Activated CD8-positive, alpha-beta memory T cell treated with anti-CD3 and anti-CD28 coated beads for 24 hours (primary cell): Measurements from ENCODE around the gene ZDHHC14.
"Not testable (repeated sequence)": the region's sequence is repeated elsewhere in the genome, so short reads cannot be mapped to it uniquely, and the experiment has no call there.

Experiments used
- DNase-seq: peaks from one replicate; pipeline ENCODE4 v3.0.0-alpha.2; 2020

Gene ZDHHC14

DNA sequence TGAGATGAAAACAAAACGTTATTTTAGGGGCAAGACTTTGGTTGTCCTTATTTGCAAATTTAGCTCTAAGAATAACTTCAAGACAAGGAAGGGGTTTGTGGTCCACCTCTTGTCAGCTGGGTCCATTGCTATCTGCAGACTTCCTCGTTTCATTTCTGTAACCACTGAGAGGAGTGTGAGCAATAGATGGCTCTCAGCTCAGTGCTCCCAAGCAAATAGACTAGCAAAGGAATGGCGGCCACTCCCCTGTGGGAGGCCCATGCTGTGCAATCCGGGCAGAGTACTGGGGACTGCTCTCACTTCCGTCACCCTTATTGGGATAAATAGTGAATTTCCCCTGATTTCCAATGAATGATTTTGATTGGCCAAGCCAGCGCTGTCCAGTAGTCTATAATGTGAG is 176.6 kb downstream of the ZDHHC14 start:
- DNase-seq, result no peak

DNA sequence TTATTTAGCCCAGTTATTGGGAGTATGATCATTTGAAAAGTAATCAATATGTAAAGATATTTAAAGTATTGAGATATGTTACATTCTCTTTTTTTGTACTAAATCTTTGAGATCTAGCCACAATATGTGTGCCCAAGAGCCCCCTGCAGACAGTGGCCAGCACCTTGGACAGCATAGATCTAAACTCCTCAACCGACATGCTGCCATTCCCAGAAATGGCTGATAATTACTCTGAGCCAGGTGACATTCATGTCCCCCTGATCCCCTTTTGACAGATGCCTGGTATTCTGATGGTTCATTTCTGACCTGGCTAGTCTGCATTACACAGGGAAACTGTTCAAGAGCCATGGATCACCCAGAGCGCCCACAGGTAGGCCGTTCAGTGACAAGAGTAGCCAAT is 177.1 kb downstream of the ZDHHC14 start:
- no peak for DNase-seq

DNA sequence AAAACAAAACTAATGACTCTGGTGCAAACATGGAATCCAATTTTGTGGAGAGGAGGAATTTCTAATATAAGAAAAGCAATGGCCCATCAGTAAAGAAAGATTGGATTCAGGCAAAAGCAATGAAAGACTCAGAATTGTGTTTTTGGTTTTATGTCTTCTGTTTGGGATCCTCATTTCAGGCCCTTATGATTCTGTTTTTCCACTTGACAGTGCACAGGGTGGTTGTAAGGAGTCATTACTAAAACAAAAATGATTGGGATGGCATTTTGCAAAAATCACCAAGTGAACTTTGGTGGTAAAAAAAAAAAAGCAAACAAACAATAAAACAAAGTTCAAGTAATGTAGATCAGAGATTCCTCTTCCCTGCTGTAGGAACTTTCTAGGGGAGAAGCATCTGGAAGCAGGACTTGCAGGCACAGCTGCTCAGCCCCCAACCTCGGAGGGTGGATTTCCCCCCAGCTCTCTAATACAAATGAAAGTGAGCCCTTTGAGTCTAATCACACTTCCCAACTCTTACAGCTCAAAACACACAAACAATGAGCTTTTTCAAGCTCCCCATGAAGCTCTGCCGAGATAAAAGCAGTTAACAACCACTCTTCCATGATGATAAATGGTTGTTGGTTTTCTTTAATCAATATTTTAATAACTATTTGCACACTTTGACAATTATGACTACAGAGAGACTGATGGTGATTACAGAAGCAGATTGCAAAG is 177.7 kb downstream of the ZDHHC14 start:
- DNase-seq, result no peak

DNA sequence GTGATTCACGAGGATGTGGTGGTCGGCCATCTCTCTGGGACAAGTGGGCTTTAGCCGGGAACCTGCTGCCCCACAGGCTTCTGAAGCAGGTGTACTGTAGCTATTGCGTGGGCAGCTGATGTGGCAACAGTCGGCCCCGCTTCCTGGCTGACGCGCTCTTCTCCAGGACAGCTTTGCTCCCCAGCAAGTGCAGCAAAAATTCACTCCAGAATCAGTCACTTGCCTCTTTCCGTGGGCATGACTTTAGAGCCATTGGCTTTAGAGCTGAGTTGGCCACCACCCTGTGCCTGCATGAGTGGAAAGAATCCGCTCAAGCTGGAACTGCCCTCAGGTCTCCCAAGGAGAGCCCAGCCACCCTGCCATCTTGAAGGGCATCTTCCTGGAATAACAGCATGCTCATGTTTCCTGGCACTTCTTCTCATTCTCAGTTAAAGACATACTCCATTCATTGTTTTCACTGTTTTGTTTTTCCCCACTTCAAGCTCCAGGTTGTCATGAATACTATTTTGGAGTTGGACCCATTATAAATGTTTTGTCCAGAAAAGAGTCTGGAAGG is 178.3 kb downstream of the ZDHHC14 start:
- DNase-seq, result no peak

DNA sequence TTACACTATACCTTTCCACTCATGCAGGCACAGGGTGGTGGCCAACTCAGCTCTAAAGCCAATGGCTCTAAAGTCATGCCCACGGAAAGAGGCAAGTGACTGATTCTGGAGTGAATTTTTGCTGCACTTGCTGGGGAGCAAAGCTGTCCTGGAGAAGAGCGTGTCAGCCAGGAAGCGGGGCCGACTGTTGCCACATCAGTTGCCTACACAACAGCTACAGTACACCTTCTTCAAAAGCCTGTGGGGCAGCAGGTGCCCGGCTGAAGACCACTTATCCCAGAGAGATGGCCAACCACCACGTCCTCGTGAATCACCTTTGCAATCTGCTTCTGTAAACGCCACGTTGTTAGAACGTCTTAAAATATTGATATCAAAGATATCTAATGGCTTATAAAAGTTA is 179.1 kb downstream of the ZDHHC14 start:
- not testable (repeated sequence) for DNase-seq

DNA sequence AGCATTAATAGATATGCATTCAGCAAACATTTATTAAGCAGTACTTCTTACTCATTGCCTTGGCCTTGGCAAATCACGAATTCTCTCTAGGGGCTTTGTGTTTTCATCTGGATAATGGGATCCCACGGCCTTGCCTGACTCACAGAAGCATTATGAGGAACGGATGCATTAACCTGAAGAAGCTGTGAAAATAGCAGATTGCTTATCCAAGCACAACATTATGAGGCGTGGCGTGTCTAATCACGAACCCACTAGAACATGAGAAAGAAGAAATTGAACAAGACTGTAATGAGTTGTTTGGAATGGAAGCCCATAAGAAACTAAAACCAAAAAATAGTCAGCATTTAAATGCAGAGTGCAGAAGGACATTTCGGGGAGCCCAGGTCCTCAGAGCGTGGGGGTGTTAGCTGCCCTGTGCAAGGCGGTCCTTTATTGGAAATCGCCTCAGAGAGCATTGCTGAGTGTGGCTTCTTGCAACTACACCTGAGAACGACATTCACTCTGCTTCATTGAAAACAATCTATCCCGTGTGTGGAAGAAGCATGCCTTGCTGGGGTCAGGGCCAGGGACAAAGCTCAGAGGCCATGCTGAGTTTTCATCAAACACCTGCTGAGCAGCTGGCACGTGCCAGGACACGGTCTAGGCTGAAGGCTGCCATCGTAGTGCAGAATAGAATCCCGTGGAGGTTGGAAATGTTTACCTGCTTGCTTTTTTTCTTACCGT is 179.9 kb downstream of the ZDHHC14 start:
- no peak for DNase-seq

DNA sequence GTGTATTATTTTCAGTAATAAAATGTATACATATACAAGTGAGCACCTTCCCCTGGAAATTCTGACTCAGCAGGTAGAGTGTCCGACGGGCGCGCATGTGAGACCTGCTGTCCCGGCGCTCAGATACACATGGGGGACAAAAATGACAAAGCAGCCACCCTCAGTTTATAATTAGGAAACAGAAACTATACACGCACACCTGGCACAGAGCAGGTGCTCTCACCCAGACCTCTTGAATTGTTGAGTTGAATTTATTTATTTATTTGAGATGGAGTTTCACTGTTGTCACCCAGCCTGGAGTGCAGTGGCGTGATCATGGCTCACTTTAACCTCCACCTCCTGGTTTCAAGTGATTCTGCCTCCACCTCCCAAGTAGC is 180.4 kb downstream of the ZDHHC14 start:
- no peak for DNase-seq

DNA sequence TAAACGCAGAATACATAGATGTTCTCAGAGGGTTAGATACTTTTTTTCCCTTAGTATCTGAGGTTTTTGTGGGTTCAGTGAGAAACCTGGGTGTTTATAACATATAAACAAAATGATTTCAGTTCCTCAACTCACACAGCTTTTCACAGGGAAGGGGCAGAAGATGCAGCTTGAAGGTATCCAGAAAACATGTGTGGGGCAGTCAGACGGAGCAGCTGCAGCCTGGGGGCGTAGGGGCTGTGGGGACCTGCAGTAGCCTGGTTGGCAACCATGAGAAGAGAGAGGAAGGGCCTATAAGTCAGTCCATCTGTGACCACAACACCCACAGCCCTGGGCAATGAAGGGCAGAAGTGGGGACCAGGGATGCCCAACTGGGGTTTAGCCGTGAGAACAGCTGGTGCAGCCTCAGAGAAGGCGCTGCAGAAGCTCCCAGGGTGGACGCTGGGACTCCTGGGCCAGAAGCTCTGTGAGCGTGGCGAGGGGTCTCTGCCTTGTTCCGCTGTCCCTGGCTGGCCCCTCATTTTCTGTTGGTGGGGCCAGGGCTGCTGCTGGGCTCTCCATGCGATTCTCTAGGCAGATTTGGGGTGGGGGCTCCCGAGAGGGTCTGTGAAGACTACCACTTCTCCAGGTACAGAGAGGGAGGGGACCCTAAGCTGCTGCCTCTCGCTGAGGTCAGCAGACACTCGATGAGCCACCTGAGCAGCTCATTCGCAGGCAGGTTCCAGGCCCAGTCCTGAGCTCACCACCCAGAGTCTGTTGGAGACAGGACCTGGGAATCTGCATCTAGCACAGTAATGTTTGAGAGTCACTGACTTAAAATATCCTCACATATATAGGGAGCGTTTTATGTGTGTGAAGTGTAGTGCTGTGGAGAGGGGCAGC is 181.2 kb downstream of the ZDHHC14 start:
- no peak for DNase-seq

DNA sequence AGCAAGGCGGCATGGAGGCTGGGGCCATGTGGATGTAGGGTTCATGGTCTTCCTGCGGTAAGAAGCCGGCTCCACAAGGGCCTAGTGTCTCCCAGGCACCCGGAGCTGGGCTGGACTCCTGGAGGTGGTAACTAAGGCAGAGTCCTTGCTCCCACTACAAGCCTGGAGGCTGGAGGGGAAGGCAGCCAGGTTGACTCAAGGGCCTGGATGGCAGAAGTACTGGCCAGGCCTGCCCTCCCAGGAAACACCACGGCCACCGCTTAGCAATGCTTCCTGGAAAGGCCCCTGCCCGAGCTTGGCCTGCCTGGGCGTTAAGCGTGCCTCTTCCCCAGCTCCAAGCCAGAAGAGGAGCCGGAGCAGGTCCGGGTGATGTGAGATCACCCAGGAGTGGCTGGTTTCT is 182.0 kb downstream of the ZDHHC14 start:
- no peak for DNase-seq

DNA sequence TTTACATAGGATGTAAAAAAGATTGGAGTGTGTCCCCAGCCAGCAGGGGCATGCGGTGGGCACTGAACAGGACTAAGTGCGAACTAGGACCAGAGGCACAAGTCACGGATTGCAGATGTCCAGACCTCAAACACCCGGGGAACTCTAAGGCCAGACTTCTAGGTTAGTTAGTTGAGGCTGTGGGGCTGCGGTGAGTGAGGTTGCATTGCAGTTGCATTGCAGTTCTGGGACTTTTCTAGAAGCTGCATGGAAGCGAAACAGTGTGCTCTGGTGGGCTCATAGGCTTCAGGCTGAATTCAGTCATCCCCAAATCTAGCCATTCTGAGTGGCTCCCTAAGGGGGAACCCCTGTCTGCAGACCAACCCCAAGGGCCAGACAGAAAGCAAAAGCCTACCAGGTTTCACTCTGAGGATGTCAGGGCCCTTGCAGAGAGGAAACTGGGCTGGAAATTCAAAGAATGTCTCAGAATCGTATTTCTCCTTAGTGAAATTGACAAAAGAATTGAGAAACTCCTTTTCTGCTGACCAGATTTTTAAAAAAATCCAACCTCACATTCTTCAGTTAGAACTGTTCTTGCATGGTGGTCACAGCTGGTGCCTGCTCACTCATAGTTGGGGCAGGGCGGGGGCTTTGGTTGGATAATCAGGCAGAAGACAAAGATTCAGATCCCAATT is 182.8 kb downstream of the ZDHHC14 start:
- DNase-seq, result no peak

DNA sequence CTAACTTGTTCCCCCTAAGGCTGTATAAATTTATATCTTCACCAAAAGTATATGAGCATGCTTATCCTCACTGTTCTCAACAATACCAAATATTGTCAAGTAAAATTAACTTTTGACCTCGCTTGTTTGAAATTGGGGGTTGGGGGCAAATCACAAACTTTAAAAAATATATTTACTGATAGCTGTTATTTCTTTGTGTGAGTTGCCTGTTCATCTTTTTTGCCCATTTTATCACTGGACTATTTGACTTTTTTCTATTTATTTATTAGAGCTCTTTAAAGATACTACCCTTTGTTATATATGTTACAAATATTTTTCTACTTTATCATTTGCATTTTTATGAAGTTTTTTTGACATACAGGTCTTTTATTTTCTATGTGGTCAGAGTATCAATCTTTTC is 187.7 kb downstream of the ZDHHC14 start:
- DNase-seq, result no peak

DNA sequence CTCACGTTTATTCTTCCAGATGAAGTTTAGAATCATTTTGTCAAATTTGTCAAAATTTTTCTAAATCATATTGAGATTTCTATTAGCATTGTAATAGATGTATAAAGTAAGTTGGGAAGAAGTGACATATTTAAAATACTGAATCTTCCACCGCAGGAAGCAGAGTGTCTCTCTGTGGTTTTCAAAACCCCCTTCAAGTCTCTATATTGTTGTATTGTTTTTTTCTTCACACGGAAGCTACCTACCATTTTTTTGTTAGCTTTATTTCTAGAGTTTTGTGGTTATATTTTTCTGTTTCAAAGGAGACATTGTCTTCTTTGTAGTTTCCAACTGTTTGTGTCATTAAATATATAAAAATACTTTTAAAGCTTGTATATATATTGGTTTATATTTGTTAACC is 188.6 kb downstream of the ZDHHC14 start:
- DNase-seq, result no peak

DNA sequence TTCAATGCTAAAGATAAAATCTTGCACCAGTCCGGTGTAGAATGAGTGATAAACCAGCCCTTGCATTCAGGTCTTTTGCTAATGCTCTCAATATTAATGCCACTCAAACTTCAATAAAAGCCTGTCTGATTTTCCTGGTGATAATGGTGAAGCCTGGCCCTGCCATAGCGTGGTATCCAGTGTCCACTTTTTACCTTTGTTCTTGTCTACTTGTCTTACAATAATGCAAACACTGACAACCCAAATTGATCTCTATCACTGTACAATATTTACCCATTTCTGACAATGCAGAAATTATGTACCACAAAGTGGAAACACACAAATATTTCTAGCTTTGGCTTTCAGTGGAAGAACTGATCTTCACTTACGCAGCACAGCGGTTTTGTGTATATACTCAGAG is 189.1 kb downstream of the ZDHHC14 start:
- DNase-seq, result peak; percentile 32

DNA sequence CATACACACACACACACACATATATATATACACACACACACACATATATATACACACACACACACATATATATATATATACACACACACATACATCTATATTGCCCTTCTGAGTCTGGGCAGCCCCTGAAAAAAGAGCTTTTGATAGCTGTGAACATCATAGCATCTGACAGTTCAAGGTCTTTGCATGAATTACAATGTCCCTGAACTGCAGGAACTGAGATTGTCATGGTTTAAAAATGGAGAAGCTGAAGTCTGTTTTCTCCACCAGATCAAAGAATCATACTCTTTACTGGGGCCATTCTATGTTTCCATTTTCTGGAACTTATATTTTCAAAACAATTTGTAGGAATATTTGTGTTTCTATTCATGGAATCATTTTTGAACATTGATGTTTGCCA is 189.8 kb downstream of the ZDHHC14 start:
- no peak for DNase-seq

DNA sequence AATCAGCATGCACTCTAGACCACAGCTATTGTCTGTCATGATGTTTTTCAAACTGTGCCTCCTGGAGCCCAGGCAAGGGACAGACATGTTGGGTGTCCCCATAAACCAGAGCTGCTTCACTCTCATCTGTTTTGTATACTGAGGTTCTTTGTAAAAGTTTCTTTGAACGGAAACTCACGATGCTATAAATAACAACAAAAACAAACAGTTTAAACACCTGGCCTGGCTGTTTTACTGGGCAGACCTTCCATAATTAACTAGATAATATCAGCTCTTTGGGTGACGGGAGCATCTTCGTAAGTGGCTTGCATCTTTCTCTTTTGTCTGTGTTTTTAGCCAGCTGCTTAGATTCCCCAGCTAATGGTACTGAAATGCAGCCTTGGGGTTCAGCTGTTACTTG is 190.3 kb downstream of the ZDHHC14 start:
- DNase-seq, result peak; percentile 38

DNA sequence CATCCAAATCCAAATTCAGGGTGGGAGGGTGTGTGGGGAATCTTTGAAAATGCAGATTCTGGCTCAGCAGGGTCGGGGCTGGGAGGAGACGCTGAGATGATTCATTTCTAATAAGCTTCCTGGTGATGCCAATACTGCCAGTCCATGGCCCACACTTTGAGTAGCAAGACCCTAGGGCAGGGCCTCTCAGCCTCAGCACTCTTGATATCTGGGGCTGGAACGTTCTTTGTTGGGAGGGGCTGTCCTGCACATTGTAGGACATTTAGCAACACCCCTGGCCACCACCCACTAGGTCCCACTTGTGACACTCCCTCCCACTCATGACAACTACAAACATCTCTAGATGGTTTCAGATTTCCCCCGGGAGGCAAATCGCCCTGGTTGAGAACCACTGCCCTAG is 191.0 kb downstream of the ZDHHC14 start:
- peak; percentile 54 for DNase-seq

DNA sequence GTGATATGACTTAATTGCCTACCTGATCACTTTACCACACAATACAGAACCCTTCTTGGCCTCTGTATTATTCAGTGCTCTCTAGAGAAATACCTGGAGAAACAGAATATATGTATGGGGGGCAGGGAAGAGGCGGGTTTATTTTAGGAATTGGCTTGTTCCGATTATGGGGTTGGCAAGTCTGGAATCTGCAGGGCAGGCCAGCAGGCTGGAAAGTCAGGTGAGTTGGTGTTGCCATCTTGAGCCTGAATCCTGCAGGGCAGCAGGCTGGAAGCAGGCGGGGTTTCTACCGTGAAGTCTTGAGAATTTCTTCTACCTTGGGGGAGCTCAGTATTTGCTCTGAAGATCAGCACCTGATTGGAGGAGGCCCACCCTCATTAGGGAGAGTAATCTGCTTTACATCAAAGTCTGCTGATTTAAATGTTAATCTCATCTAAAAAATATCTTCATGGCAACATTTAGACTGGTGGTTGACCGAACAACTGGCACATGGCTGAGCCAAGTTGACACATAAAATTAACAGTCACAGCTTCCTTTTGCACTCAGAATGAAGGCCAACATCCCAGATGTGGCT is 193.9 kb downstream of the ZDHHC14 start:
- peak; percentile 26 for DNase-seq

DNA sequence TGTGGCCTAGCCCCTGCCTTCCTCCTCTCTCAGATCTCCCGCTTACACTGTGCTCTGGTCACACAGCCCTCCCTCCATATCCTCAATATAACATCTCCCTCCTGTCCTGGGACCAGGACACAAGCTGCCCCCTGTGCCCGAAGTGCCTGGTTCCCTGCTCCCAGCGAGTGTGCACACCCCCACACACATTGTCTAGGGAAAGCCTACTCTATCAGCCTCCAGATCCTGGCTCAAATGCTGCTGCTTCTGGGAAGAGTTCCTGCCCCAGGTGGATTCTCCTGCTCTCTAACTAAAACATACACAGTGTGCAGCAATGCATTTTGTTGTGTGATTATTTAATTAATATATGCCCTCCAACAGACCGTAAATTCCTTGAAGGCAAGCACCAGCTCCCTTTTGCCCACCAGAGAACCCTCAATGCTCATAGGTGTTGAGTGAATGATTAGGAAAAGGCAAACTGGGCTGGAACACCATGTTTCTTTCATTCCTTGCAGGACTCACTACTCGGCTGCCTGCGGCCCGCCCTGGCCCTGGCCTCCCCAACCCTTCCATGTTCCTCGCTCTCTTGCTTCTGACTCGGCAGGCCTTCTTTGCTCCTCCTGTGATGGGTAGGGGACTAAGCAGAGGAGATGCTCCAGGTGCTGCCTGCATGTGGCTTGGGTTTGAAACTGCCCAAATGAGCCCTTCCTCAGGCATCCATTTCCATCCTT is 194.6 kb downstream of the ZDHHC14 start:
- peak; percentile 45 for DNase-seq

DNA sequence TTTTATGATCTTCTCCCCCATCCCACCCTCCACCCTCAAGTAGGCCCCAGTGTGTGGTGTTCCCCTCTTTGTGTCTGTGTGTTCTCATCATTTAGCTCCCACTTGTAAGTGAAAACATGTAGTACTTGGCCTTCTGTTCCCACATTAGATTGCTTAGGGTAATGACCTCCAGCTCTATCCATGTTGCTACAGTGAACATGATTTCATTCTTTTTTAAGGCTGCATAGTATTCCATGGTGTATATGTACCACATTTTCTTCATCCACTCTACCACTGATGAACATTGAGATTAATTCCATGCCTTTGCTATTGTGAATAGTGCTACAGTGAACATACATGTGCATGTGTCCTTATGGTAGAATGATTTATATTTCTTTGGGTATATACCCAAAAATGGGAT is 196.0 kb downstream of the ZDHHC14 start:
- not testable (repeated sequence) for DNase-seq

DNA sequence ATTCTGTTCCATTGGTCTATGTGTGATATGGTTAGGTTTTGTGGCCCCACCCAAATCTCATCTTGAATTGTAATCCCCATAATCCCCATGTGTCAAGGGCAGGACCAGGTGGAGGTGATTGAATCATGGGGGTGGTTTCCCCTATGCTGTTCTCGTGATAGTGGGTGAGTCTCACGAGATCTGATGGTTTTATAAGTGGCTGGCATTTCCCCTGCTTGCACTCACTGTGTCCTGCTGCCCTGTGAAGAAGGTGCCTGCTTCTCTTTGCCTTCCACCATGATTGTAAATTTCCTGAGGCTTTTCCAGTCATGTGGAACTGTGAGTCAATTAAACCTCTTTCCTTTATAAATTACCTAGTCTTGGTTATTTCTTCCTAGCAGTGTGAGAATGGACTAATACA is 197.5 kb downstream of the ZDHHC14 start:
- peak; percentile 21 for DNase-seq

DNA sequence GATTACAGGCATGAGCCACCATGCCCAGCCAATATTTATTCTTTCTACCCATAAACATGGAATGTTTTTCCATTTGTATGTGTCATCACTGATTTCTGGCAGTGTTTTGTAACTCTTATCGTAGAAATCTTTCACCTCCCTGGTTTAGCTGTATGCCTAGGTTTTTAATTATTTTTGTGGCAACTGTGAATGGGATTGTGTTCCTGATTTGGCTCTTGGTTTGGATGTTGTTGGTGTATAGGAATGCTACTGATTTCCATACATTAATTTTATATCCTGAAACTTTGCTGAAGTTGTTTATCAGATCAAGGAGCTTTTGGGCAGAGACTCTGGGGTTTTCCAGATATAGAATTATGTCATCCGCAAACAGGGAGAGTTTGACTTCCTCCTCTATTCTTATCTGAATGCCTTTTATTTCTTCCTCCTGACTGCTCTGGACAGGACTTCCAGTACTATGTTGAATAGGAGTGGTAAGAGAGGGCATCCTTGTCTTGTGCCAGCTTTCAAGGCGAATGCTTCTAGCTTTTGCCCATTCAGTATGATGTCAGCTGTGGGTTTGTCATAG is 198.6 kb downstream of the ZDHHC14 start:
- no peak for DNase-seq
